Measurements from ENCODE around the gene LRWD1. TPM values are rescaled to one million over a fixed set of nuclear protein-coding genes. Genes with fewer than 3 reads are reported as not detected.
A peak's percentile ranks its signal among the peaks of the same experiment; 100 is the strongest.

LRWD1 gene
- 10 to 100 TPM; 20.1 to 20.7 TPM for total RNA-seq

DNA sequence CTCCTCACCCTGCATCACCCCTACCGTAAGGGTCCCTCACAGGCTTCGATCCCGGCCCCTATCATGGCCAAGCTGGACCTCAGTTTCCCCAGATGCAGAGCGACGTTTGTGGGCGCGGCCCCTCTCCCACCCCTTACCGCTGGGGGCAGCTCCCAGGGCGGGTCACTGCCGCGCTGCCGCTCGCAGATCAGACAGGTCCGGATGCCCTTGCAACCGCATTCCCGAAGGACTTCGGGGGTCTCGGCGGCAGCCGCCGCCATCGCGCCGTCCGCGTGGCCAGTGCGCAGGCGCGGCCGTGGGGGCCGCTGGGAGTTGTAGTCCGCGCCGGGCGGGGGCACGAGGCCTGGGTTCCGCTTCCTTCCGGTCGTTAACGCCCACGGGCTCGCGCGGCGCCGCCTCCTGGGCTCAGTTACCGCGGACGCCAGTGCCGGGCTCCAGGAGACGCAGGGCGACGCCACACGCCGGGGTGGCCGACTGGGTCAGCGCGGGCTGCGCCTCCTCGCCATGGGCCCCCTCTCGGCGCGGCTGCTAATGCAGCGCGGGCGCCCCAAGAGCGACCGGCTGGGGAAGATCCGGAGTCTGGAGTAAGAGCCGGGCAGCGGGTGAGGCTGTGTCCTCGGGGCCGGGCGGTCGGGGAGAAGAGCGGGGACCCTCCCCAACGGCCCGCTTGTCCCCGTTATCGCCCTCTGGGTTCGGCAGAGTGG, at the start of gene LRWD1, which contains the start of gene ALKBH4:
TSS of gene LRWD1 (plus strand) at position 408 of the 704 bp plus-strand sequence. CDS start at position 505, 97 bp downstream.
TSS of gene ALKBH4 (minus strand) at position 287 of the 704 bp plus-strand sequence. CDS start at position 260, 27 bp downstream.
- Mint-ChIP-seq H3K4me1 (peaks cover 20% of the 10 kb centered on the region), H3K36me3 (no peaks in the 10 kb centered on the region), H3K27ac (peak within 1 kb of the TSS; percentile 81), H3K4me3 (peak within 1 kb of the TSS; percentile 93), H3K27me3 (no peaks in the 10 kb centered on the region), H3K9me3 (no peaks in the 10 kb centered on the region)
- DNase-seq, result peak; percentile 98

DNA sequence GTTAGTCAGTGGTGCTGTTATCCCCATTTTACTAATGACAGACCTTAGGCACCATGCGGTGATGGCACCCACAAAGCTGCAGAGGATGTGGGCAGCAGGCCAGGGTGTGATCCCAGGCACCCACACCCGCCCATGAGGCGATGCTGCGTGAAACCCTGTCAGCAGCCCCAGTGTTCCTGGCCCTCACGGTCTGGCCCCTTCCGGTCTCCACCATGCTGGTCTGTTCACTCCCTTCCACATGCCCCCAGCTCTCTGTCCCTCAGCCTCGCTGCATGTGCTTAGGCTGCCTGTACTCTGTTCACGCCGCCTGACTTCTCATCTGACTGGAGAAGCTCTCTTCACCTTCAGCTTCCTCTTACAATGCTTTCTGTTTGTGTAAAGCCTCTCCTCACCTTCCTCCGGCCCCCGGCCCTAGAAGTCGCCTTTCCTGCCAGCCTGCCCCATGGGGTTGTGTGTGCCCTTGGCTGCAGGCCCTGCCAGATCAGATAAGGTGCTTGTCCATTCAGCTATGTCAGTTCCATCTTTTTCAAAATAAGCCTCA, 49.0 kb upstream of the LRWD1 start:
- peak; percentile 72 for DNase-seq
- no peaks in the 10 kb centered on the region for H3K9me3 Mint-ChIP-seq
- peak overlapping the region; percentile 98 for H3K27ac Mint-ChIP-seq
- H3K27me3 Mint-ChIP-seq, result no peaks in the 10 kb centered on the region
- H3K4me1 Mint-ChIP-seq, result peaks cover 52% of the 10 kb centered on the region
- H3K36me3 Mint-ChIP-seq, result peaks cover 46% of the 10 kb centered on the region
- H3K4me3 Mint-ChIP-seq, result peak overlapping the region; percentile 64

DNA sequence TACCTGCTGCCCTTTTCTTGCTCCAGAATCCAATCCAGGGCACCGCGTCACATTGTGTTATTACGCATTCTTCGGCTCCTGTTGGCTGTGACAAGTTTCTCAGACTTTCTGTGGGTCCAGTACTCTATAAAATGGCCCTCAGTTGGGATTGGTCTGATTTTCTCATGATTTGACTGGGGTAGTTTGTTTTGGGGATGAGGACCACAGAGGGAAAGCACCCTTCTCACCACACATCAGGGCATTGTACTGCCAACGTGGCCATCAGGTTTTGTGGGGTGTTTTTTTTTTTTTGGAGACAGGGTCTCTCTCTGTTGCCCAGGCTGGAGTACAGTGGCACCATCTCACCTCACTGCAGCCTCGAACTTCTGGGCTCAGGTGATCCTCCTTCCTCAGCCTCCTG, 48.4 kb upstream of the LRWD1 start:
- Mint-ChIP-seq H3K4me3 (peak overlapping the region; percentile 64), H3K36me3 (peaks cover 49% of the 10 kb centered on the region), H3K27ac (peak overlapping the region; percentile 98), H3K9me3 (no peaks in the 10 kb centered on the region), H3K27me3 (no peaks in the 10 kb centered on the region), H3K4me1 (peaks cover 58% of the 10 kb centered on the region)
- no peak for DNase-seq

DNA sequence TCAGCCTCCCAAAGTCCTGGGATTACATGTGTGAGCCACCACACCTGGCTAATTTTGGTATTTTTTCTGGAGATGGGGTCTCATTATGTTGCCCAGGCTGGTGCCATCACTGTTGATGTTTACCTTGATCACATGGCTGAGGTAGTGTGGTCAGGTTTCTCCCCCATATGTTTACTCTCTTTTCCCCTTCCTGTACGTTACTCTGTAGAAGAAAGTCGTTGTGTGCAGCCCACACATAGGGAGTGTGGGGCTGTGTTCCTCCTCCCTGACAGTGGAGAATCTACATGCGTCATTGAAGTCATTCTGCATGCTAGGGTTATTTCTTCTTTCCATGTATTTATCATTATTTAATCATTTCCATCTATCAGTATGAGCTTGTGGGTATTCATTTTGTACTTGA, 47.7 kb upstream of the LRWD1 start:
- Mint-ChIP-seq H3K4me3 (peak overlapping the region; percentile 22), H3K36me3 (peaks cover 42% of the 10 kb centered on the region), H3K27ac (peak overlapping the region; percentile 98), H3K27me3 (no peaks in the 10 kb centered on the region), H3K9me3 (no peaks in the 10 kb centered on the region), H3K4me1 (peaks cover 58% of the 10 kb centered on the region)
- no peak for DNase-seq

DNA sequence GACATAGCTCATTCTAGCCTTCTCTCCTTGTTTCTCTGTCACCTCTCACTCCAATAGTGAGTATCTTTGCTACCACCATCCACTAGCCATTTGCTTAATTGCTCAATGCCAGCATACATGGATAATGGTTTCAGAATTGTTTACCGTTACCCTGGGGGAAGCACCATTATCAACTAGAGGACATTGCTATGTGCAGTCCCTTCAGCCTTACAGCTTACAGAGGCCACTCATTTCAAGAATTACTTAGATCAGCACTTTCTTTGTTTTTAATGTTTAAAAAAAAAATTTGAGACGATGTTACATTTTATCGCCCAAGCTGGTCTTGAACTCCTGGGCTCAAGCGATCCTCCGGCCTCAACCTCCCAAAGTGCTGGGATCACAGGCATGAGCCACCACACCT, 46.2 kb upstream of the LRWD1 start:
- Mint-ChIP-seq H3K27ac (peak overlapping the region; percentile 5), H3K36me3 (peaks cover 42% of the 10 kb centered on the region), H3K4me1 (peaks cover 53% of the 10 kb centered on the region), H3K9me3 (no peaks in the 10 kb centered on the region), H3K4me3 (no peak overlapping the region), H3K27me3 (no peaks in the 10 kb centered on the region)
- DNase-seq, result no peak

DNA sequence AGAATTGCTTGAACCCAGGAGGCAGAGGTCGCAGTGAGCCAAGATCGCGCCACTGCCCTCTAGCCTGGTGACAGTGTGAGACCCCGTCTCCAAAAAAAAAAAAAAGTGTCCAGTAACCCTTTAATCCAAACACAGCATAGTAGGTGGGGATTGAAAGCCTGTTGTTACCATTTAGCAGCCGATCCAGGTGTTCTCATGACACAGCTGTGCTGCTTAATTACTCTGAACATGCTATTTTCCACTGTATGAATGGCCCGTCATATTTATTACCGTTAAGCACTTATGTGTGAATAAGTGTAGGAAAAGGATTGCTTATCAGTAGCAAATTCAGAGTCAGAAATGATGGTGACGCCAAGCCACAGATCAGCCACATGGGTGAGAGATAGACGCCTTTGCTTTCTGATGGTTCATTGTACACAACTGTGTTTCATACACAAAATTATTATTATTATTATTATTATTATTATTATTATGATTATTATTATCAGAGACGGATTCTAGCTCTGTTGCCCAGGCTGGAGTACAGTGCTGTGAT, 43.0 kb upstream of the LRWD1 start:
- DNase-seq, result no peak
- Mint-ChIP-seq H3K9me3 (no peaks in the 10 kb centered on the region), H3K27me3 (no peaks in the 10 kb centered on the region), H3K4me1 (peaks cover 60% of the 10 kb centered on the region), H3K27ac (no peak overlapping the region), H3K36me3 (peaks cover 44% of the 10 kb centered on the region), H3K4me3 (no peak overlapping the region)

DNA sequence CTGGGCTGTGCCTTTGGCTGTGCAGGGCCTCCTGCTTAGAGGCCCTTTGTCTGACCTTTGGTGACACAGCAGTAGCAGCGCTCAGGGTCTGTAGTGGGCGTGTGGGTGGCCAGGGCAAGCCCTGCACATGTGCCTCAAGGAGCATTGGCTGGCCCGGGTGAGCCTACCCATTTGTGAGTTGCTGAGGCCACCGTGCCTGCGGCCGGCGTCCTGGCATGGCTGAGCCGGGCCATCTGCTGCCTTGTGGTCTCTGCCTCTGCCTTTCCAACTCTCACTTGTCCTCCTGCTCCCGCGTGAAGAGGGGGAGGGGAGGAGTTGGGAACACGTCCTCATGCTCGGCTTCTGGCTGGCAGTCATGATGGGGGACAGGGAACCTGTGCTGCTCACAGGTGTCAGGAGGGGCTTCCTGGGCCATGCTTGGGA, 40.6 kb upstream of the LRWD1 start:
- peaks cover 46% of the 10 kb centered on the region for H3K36me3 Mint-ChIP-seq
- no peaks in the 10 kb centered on the region for H3K27me3 Mint-ChIP-seq
- H3K4me3 Mint-ChIP-seq, result no peak overlapping the region
- DNase-seq, result no peak
- no peaks in the 10 kb centered on the region for H3K9me3 Mint-ChIP-seq
- H3K27ac Mint-ChIP-seq, result peak overlapping the region; percentile 100
- peaks cover 59% of the 10 kb centered on the region for H3K4me1 Mint-ChIP-seq

DNA sequence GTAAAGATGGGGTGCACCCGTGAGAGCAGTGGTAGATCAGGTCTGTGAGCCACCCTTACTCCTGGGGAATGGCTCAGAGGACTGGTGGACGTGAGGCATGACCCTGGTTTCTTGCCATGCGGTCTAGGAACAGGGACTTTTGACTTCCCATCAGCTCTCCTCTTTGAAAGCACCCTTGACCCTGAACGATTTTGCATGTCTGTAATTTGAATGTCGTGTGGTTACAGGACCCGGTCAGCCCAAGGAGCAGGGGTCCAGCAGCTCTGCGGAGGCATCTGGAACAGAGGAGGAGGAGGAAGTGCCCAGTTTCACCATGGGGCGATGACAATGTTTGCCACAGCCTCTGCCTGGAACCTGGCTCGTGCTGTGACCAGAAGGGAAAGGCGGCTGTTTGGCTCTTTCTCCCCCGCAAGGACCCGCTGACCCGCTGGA, 40.0 kb upstream of the LRWD1 start:
- peaks cover 48% of the 10 kb centered on the region for H3K36me3 Mint-ChIP-seq
- H3K4me3 Mint-ChIP-seq, result peak overlapping the region; percentile 2
- no peaks in the 10 kb centered on the region for H3K9me3 Mint-ChIP-seq
- H3K27me3 Mint-ChIP-seq, result no peaks in the 10 kb centered on the region
- H3K4me1 Mint-ChIP-seq, result peaks cover 60% of the 10 kb centered on the region
- no peak for DNase-seq
- H3K27ac Mint-ChIP-seq, result peak overlapping the region; percentile 100

DNA sequence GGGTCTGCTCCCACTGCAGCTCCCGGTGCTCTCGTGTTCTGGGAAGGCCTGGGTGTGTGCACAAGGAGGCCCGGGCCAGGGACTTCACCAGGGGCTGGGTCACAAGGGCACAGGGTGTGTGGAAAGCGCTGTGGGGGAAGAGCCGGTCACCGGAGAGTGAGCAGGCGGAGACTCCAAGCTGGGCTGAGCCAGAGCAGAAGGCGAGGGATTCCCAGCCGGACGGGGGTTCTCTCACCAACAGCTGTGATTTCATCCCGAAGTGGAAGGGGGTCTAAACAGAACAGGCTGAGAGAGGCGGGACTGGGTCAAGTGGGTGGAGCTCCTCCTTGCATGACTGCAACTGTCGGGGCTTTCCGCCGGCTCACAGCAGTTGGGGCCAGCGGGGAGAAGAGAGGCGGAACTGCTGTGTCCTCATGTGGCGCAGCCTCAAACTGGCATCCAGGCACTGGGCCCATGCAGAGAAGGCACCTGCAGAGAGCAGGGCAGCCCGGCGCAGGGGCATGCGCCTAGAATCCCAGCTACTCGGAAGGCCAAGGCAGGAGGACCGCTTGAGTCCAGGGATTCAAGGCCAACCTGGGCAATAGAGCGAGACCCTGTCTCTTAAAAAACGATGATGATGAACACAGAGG, 39.0 kb upstream of the LRWD1 start:
- peaks cover 55% of the 10 kb centered on the region for H3K4me1 Mint-ChIP-seq

DNA sequence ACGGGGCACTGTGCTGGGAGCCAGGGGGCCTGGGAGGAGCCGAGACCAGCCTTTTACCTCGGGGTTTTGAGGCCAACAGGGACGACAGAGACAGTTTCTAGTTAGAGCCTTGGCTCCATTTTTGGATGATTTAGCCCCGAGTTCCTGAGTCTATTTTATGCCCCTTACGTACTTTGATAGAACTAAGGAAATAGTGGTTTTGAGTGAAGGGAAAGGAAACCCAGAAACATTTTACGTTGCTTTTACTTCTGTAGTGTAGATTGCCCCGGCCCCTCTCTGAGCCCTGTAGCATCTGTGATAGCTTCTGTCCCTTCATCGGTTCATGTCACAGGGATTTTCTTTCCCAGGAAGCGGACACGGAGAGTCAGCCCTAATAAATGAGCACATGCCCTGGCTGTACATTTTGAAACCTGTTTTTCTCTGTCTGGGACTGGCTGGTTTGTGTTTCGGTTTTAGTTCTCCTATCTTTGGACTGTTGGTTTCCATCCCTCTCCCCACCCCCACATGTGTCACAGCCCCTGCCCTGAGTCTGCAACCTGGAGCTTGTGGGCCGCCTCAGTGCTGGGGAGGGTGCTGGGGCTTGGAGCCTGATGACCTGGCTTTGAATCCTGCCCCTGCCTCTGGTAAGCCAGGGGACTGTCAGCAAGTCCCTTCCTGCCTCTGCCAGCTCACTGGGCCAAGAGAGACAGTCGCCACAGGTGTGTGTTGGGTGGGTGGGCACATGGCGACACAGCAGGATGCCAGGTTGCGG, 38.3 kb upstream of the LRWD1 start:
- no peaks in the 10 kb centered on the region for H3K27me3 Mint-ChIP-seq
- H3K9me3 Mint-ChIP-seq, result no peaks in the 10 kb centered on the region
- peak overlapping the region; percentile 100 for H3K27ac Mint-ChIP-seq
- peaks cover 56% of the 10 kb centered on the region for H3K4me1 Mint-ChIP-seq
- peak overlapping the region; percentile 74 for H3K4me3 Mint-ChIP-seq
- peak; percentile 84 for DNase-seq
- H3K36me3 Mint-ChIP-seq, result peaks cover 37% of the 10 kb centered on the region

More for the DNA sequence above, 39.0 kb upstream of the LRWD1 start:
- DNase-seq, result peak; percentile 86
- H3K27me3 Mint-ChIP-seq, result no peaks in the 10 kb centered on the region
- H3K36me3 Mint-ChIP-seq, result peaks cover 42% of the 10 kb centered on the region
- peak overlapping the region; percentile 74 for H3K4me3 Mint-ChIP-seq
- H3K27ac Mint-ChIP-seq, result peak overlapping the region; percentile 100
- no peaks in the 10 kb centered on the region for H3K9me3 Mint-ChIP-seq

DNA sequence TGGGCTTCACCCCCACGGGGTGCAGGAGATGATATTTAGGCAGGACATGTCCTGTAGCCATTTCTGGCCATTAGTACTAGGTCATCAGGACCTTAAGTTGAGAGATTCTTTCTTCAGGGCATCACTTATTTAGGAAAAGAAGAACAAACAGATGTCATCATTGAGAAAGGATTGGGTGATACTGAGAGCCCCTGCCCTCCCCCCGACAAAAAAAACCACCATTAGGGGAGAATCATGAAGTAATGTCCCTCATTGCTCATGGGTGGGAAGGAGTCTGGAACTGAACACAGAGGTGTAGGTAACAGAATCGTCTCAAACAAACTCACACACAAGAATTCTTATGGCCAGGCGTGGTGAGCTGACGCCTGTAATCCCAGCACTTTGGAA, 37.8 kb upstream of the LRWD1 start:
- no peaks in the 10 kb centered on the region for H3K9me3 Mint-ChIP-seq
- no peak for DNase-seq
- H3K4me1 Mint-ChIP-seq, result peaks cover 62% of the 10 kb centered on the region
- H3K27ac Mint-ChIP-seq, result peak overlapping the region; percentile 100
- no peaks in the 10 kb centered on the region for H3K27me3 Mint-ChIP-seq
- peaks cover 40% of the 10 kb centered on the region for H3K36me3 Mint-ChIP-seq
- H3K4me3 Mint-ChIP-seq, result peak overlapping the region; percentile 74

DNA sequence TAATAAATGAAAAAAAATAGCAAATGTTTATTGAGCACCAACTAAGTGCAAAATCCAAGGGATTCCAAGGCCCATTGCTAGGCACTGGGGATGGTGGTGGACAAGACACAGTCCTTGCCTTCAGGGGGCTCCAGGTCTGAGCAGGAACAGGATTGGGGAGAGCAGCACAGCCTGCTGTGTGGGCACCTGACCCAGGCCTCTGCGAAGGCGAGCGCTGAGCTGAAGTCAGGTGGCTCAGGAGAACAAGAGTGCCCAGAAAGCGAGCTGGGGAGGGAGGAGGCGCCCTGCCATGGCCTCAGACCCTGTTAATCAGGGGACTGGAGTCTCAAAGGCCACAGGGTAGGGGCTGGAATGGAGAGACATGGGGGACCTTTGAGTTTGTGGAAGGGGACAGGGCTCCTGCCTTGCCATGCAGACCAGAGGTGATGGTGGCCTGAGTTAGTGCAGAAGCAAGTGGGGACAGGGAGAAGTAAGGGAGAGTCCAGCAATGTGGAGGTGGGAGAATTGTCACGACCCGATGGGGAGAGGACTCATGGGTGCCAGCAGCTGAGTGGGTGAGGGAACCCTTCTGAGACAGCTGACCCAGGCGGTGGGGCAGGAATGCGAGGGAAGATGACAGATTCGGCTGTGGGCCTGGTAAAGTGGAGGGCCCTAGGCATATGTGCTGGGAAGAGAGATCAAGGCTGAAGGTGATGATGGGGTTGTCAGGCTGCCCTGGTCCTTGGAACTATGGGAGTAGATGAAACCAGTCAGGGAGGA, 35.5 kb upstream of the LRWD1 start:
- H3K9me3 Mint-ChIP-seq, result no peaks in the 10 kb centered on the region
- H3K27me3 Mint-ChIP-seq, result no peaks in the 10 kb centered on the region
- DNase-seq, result no peak
- H3K27ac Mint-ChIP-seq, result peak overlapping the region; percentile 74
- H3K4me3 Mint-ChIP-seq, result no peak overlapping the region
- peaks cover 39% of the 10 kb centered on the region for H3K36me3 Mint-ChIP-seq
- H3K4me1 Mint-ChIP-seq, result peaks cover 65% of the 10 kb centered on the region

DNA sequence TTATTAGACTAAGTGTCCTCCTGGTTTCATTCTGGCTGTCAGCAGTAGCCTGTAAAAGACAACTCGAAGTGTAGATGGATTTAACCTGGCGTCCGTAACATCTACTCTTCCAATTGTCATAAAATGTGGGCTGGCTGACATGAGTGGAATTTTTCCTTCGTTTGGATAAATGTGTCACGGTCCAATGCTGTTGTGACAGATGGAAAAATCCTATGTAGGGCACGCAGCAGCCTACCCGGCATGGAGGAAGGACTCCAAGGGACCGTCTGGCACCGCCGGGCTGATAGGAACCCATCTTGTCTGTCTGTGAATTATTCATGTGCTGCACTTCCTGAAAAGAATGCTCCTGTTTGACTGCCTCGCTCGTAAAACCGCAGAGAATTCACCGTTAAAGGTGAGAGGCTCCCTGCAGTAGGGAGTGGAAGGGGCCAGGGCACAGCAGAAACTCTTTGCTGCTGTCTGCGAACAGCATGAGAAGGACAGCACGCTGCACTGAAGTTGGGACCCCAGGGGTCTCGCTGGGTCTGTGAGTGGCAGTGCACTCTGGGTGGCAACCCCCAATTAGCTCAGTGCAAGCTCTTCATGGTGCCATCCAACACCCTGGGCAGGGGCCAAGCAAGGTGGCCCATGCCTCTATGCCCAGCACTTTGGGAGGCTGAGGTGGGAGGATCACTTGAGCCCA, 33.0 kb upstream of the LRWD1 start:
- Mint-ChIP-seq H3K4me3 (peak overlapping the region; percentile 76), H3K27ac (peak overlapping the region; percentile 92), H3K27me3 (no peaks in the 10 kb centered on the region), H3K9me3 (no peaks in the 10 kb centered on the region), H3K4me1 (peaks cover 51% of the 10 kb centered on the region), H3K36me3 (peaks cover 19% of the 10 kb centered on the region)
- peak; percentile 51 for DNase-seq

Measured in activated naive CD8-positive, alpha-beta T cell treated with anti-CD3 and anti-CD28 coated beads for 36 hours (primary cell).